Endodermal cell (in vitro differentiated cells): Measurements from ENCODE around the gene BEND3. TPM values are rescaled to one million over a fixed set of nuclear protein-coding genes. Genes with fewer than 3 reads are reported as not detected.
"Not testable (repeated sequence)": the region's sequence is repeated elsewhere in the genome, so short reads cannot be mapped to it uniquely, and the experiment has no call there.

Experiments used
- DNase-seq: peaks from one replicate; pipeline ENCODE4 v3.0.0-alpha.2; 2017
- H3K27ac ChIP-seq: 2 replicates; pipeline ENCODE4 v1.5.1; 2013; ENCODE audit warnings: mild to moderate bottlenecking, low read depth, low read length, moderate library complexity
- H3K27me3 ChIP-seq: 2 replicates; pipeline ENCODE4 v1.6.1; 2013; ENCODE audit warnings: mild to moderate bottlenecking, low read length, moderate library complexity; ENCODE audit not compliant: insufficient read depth, control insufficient read depth, poor library complexity, severe bottlenecking
- H3K36me3 ChIP-seq: 2 replicates; pipeline ENCODE4 v1.7.0; 2013; ENCODE audit warnings: mild to moderate bottlenecking, low read length, moderate library complexity; ENCODE audit not compliant: control insufficient read depth, insufficient read depth
- H3K4me1 ChIP-seq: one replicate; pipeline ENCODE4 v1.7.0; 2013; ENCODE audit warnings: low read length; ENCODE audit not compliant: control insufficient read depth, insufficient read depth
- H3K4me3 ChIP-seq: 2 replicates; pipeline ENCODE4 v1.5.1; 2013; ENCODE audit warnings: mild to moderate bottlenecking, low read length, moderate library complexity
- H3K9ac ChIP-seq: 2 replicates; pipeline ENCODE4 v1.6.1; 2013; ENCODE audit warnings: mild to moderate bottlenecking, low read length, moderate library complexity; ENCODE audit not compliant: poor library complexity, severe bottlenecking; ENCODE audit errors: extremely low read depth
- H3K9me3 ChIP-seq: 2 replicates; pipeline ENCODE4 v1.6.1; 2013; ENCODE audit warnings: mild to moderate bottlenecking, low read length, moderate library complexity; ENCODE audit not compliant: control insufficient read depth
- H3K27ac Mint-ChIP-seq: 2 replicates; pipeline ENCODE4 v1.8.0; 2020; ENCODE audit warnings: mixed read lengths
- H3K27me3 Mint-ChIP-seq: 2 replicates; pipeline ENCODE4 v1.8.0; 2021; ENCODE audit warnings: mild to moderate bottlenecking, mixed read lengths; ENCODE audit not compliant: insufficient read depth
- H3K36me3 Mint-ChIP-seq: 2 replicates; pipeline ENCODE4 v1.8.0; 2020; ENCODE audit warnings: low read depth, mixed read lengths
- H3K4me1 Mint-ChIP-seq: 2 replicates; pipeline ENCODE4 v1.8.0; 2020; ENCODE audit warnings: mixed read lengths
- H3K4me3 Mint-ChIP-seq: 2 replicates; pipeline ENCODE4 v1.8.0; 2020; ENCODE audit warnings: mild to moderate bottlenecking, moderate library complexity, mixed read lengths
- H3K9me3 Mint-ChIP-seq: 2 replicates; pipeline ENCODE4 v1.8.0; 2020; ENCODE audit warnings: mild to moderate bottlenecking, mixed read lengths
- WGBS, 2 experiments: methylation state at CpG; one replicate each; pipeline versions ENCODE4 v1.1.5 to v1.1.7; 2013; ENCODE audit warnings: missing lambda C conversion rate in 2 of 2, mixed read lengths in 1 of 2; ENCODE audit not compliant: insufficient coverage in 1 of 2, insufficient read length in 1 of 2; 5-methylcytosine and 5-hydroxymethylcytosine counted together
- total RNA-seq, 2 donors: library from RNA; stranded (reverse); fragmentation: NEBNext Ultra II Directional in 1 of 2; extraction: Animal tissue kit (Norgen Biotek cat#: 25700) in 1 of 2; gene quantifications; 2 replicates in 1 of 2; 3 replicates in 1 of 2; pipeline ENCODE4 v1.2.1, GENCODE V29; 2021
- TF ChIP-seq, protein P1 (sequence below): fragments of 200-600 bp; sonication (generic); conservative IDR thresholded peaks from 2 replicates; pipeline ENCODE4 v1.5.0; 2021; ENCODE audit warnings: antibody characterized with exemption, mild to moderate bottlenecking

BEND3 gene
- total RNA-seq, 2 donors from 2014 or later = 18.0 to 28.6 TPM

GRCh38 chr6:107140581-107140980, 25.3 kb upstream of the BEND3 start:
- Histone ChIP-seq H3K27me3 (no peaks in the 10 kb centered on the region), H3K4me1 (no peaks in the 10 kb centered on the region), H3K4me3 (no peak overlapping the region), H3K9me3 (no peaks in the 10 kb centered on the region), H3K27ac (no peak overlapping the region), H3K36me3 (no peaks in the 10 kb centered on the region), H3K9ac (no peak overlapping the region)
- no peak for DNase-seq
- Mint-ChIP-seq H3K27me3 (no peaks in the 10 kb centered on the region), H3K9me3 (peaks cover 8% of the 10 kb centered on the region), H3K27ac (no peak overlapping the region), H3K36me3 (no peaks in the 10 kb centered on the region), H3K4me3 (no peak overlapping the region), H3K4me1 (peaks cover 6% of the 10 kb centered on the region)
- TF ChIP-seq, protein P1, sequence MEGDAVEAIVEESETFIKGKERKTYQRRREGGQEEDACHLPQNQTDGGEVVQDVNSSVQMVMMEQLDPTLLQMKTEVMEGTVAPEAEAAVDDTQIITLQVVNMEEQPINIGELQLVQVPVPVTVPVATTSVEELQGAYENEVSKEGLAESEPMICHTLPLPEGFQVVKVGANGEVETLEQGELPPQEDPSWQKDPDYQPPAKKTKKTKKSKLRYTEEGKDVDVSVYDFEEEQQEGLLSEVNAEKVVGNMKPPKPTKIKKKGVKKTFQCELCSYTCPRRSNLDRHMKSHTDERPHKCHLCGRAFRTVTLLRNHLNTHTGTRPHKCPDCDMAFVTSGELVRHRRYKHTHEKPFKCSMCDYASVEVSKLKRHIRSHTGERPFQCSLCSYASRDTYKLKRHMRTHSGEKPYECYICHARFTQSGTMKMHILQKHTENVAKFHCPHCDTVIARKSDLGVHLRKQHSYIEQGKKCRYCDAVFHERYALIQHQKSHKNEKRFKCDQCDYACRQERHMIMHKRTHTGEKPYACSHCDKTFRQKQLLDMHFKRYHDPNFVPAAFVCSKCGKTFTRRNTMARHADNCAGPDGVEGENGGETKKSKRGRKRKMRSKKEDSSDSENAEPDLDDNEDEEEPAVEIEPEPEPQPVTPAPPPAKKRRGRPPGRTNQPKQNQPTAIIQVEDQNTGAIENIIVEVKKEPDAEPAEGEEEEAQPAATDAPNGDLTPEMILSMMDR = no peak
- 98 to 100% methylated on average over 1 to 3 of the region's 3 CpGs for WGBS, 2 experiments

- H3K36me3 Mint-ChIP-seq, H3K9ac ChIP-seq, H3K4me1 Mint-ChIP-seq, H3K4me3 Mint-ChIP-seq, H3K9me3 ChIP-seq, H3K27me3 Mint-ChIP-seq, DNase-seq, H3K27ac ChIP-seq, H3K36me3 ChIP-seq, H3K27me3 ChIP-seq, H3K4me3 ChIP-seq, H3K27ac Mint-ChIP-seq, H3K9me3 Mint-ChIP-seq, H3K4me1 ChIP-seq: not testable (repeated sequence)
- 90 to 100% methylated on average over 1 to 3 of the region's 3 CpGs for WGBS, 2 experiments
Observed at GRCh38 chr6:107136324-107136723, 21.0 kb upstream of the BEND3 start.

- not testable (repeated sequence) for DNase-seq, H3K27ac Mint-ChIP-seq, H3K4me3 Mint-ChIP-seq, H3K36me3 Mint-ChIP-seq, H3K9ac ChIP-seq, H3K4me1 ChIP-seq, H3K27ac ChIP-seq, H3K36me3 ChIP-seq, H3K4me1 Mint-ChIP-seq, H3K9me3 ChIP-seq, H3K4me3 ChIP-seq, H3K9me3 Mint-ChIP-seq, H3K27me3 Mint-ChIP-seq, H3K27me3 ChIP-seq
- WGBS, 2 experiments = 93 to 97% methylated on average over 14 of the region's 14 CpGs
Observed at GRCh38 chr6:107135048-107135680, 19.8 kb upstream of the BEND3 start.

DNA sequence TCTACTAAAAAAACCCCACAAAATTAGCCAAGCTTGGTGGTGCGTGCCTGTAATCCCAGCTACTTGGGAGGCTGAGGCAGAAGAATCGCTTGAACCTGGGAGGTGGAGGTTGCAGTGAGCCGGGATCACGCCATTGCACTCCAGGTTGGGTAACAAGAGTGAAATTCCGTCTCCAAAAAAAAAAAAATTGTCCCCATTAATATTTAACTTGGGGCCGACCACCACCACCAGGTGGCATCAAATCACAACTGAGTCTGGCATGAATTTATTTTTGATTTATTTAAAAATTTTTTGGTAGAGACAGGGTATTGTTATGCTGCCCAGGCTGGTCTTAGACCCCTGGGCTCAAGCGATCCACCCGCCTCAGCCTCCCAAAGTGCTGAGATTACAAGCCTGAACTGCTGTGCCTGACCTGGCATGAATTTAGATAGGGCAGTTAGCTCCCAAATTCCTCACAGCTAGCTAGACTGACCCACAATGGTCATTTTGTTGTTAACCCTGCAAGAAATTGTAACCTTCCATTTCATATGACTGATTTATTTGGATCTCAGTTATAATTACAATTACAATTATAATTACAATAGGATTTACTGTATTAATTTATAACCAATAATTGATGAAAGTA, 17.1 kb upstream of the BEND3 start:
- Histone ChIP-seq H3K4me3 (no peak overlapping the region), H3K4me1 (no peaks in the 10 kb centered on the region), H3K36me3 (no peaks in the 10 kb centered on the region), H3K9ac (no peak overlapping the region), H3K27me3 (no peaks in the 10 kb centered on the region), H3K9me3 (no peaks in the 10 kb centered on the region), H3K27ac (no peak overlapping the region)
- H3K4me1 Mint-ChIP-seq = peaks cover 12% of the 10 kb centered on the region
- H3K4me3 Mint-ChIP-seq = no peak overlapping the region
- no peak overlapping the region for H3K27ac Mint-ChIP-seq
- H3K36me3 Mint-ChIP-seq = no peaks in the 10 kb centered on the region
- H3K27me3 Mint-ChIP-seq = no peaks in the 10 kb centered on the region
- peak; percentile 65 for DNase-seq
- peaks cover 3% of the 10 kb centered on the region for H3K9me3 Mint-ChIP-seq
- WGBS, 2 experiments = 73 to 74% methylated on average over 3 to 8 of the region's 8 CpGs
- TF ChIP-seq, protein P1 = peak; percentile 81
